ENCODE measurements around the gene EXOC3. TPM values are rescaled to one million over a fixed set of nuclear protein-coding genes. Genes with fewer than 3 reads are reported as not detected.

The EXOC3 gene
- total RNA-seq, 2 donors from 2014 or later, result 71.3 to 86.3 TPM

GRCh38 chr5:492314-492893, 49.4 kb downstream of the EXOC3 start:
- H3K4me1 Mint-ChIP-seq, result no peaks in the 10 kb centered on the region
- ATAC-seq, result no peak
- H3K4me3 Mint-ChIP-seq, result no peak overlapping the region
- H3K27me3 Mint-ChIP-seq, result no peaks in the 10 kb centered on the region
- no peak overlapping the region for H3K27ac Mint-ChIP-seq
- H3K36me3 Mint-ChIP-seq (ENCODE audit: low read depth), result no peaks in the 10 kb centered on the region
- no peak for DNase-seq
- H3K9me3 ChIP-seq (ENCODE audit: control insufficient read depth, low read length, poor library complexity, severe bottlenecking), result no peaks in the 10 kb centered on the region

DNA sequence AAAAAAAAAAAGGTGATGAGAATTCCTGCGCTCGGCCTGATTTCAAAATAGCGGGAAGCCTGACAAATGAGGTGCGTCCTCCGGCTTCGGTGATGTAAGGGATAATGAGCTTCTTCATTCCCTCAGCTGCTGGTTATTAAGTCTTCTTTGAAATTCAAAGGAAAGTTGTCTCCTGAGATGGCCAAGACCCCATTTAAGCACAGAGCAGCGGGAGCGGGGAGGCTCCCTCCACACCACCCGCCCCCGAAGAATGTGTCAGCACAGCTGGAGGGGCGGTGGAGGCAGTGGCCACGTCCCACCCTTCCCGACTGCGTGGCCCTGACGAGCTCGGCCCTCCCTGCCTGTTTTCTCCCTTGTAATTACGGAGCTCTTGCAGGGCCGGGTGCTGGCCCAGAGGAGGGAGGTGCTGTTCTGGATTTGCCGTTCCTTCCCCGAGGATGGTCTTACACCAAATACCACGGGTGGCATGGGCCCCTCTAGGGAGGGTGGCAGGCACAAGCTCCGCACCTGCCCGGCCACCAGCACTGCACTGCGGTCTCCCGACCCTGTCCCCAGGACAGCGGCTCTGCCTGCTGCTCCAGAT, 50.2 kb downstream of the EXOC3 start:
- Mint-ChIP-seq H3K27me3 (peaks cover 5% of the 10 kb centered on the region), H3K4me3 (no peak overlapping the region), H3K27ac (no peak overlapping the region), H3K4me1 (no peaks in the 10 kb centered on the region), H3K36me3 (ENCODE audit: low read depth) (no peaks in the 10 kb centered on the region)
- no peaks in the 10 kb centered on the region for H3K9me3 ChIP-seq (ENCODE audit: control insufficient read depth, low read length, poor library complexity, severe bottlenecking)
- DNase-seq (no peak), ATAC-seq (no peak)

DNA sequence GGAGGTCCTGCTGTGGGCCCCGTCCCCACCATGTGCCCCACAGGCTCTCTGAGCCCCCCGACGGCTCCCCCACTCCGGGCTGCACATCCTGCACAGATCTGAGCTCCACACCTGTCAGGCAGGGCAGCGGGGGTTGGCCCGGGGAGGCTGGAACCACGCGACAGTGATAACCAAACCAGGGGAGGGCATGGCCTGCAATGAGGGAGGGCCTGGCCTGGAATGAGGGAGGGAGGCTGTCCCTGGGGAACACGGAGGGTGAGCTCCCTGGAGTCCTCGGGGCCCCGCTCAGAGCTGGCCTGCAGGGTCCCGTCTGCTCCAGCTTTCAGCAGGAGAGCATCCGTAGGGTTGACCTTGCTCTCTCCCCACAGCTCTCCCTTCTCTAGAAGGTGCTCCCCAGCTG, 50.8 kb downstream of the EXOC3 start:
- peaks cover 10% of the 10 kb centered on the region for H3K27me3 Mint-ChIP-seq
- ATAC-seq, result no peak

DNA sequence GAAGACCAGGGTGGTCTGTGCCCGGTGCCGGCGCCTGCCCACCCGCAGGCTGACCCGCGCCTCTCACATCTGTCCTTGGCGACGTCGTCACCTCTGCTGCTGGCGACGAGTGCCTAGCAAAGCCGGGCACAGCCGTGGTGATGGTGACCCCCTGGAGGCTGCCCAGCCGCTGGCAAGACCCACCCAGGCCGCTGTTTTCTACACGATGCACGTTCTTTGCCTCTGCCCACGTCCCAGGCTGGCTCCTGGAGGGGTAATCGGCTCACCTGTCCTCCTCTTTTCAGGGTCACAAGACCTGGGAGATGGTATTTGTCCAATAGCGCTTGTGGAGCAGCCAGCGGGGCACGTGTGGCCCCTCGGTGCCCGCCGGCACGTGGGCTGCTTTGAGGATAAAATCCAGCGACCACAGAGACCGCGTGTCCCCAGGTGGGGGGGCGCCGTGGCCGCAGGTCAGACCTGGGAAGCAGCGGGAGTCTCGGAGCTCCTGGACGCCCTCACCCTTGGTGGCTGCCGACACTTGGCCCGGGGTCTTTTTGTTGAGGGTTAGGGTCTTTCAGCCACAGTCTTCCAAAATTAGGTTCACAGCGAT, 51.8 kb downstream of the EXOC3 start:
- DNase-seq, result no peak
- ATAC-seq, result no peak
- Mint-ChIP-seq H3K4me1 (no peaks in the 10 kb centered on the region), H3K27ac (no peak overlapping the region), H3K27me3 (peaks cover 19% of the 10 kb centered on the region), H3K4me3 (no peak overlapping the region), H3K36me3 (ENCODE audit: low read depth) (no peaks in the 10 kb centered on the region)
- H3K9me3 ChIP-seq (ENCODE audit: control insufficient read depth, low read length, poor library complexity, severe bottlenecking), result no peaks in the 10 kb centered on the region

More for the DNA sequence above, 50.8 kb downstream of the EXOC3 start:
- no peaks in the 10 kb centered on the region for H3K4me1 Mint-ChIP-seq
- DNase-seq, result no peak
- H3K9me3 ChIP-seq (ENCODE audit: control insufficient read depth, low read length, poor library complexity, severe bottlenecking), result no peaks in the 10 kb centered on the region
- no peak overlapping the region for H3K4me3 Mint-ChIP-seq
- H3K36me3 Mint-ChIP-seq (ENCODE audit: low read depth), result no peaks in the 10 kb centered on the region
- no peak overlapping the region for H3K27ac Mint-ChIP-seq

DNA sequence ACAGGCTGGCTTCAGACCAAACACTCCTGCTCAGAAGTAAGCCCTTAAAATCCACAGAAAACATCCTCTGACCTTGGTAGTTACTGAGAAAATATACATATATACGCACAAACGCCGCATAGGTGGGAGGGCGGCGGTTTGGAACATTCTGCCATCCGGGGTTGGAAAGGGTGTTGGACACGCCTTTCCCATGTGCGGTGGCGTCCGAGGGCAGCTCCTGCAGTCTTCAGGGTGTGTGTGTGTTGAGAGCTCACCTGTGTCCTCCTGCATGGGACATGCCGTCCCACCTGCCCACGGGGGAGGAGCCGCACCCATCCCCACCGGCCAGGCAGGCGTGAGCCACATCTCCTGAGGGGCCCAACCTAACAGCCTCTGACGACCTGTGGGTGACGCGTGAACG, 53.1 kb downstream of the EXOC3 start:
- Mint-ChIP-seq H3K4me3 (no peak overlapping the region), H3K27ac (no peak overlapping the region), H3K4me1 (no peaks in the 10 kb centered on the region), H3K36me3 (ENCODE audit: low read depth) (no peaks in the 10 kb centered on the region), H3K27me3 (peaks cover 28% of the 10 kb centered on the region)
- no peak for ATAC-seq
- H3K9me3 ChIP-seq (ENCODE audit: control insufficient read depth, low read length, poor library complexity, severe bottlenecking), result no peaks in the 10 kb centered on the region
- no peak for DNase-seq

DNA sequence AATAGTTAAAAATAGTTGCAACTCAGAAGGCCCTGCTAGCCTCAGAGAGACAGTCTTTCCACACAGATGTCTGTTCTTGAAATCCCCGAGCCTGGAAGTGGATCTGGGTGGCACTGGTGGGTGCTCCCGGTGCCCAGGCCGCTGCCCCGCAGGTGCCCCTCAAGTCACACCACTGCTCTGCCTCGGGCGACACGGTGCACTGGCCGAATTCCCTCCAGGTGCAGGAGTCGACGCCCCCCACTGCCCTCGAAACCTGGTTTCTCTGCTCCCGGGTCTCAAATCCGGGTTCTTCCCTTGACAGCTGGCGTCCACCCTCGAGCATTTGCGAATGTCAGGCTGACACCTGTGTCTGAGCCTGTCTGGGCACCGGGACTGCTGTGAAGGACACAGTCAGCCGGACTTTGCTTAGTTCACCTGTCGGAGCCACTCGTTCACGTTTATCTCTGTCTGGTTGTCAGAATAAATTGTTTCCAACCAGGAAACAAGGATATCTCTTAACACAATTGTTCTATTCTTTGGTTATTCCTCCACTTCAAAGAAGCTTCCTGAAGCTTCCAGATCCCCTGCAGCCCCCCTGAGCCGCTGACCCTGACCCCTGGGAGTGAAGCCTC, 54.2 kb downstream of the EXOC3 start:
- DNase-seq (no peak), ATAC-seq (no peak)
- no peak overlapping the region for H3K27ac Mint-ChIP-seq
- no peaks in the 10 kb centered on the region for H3K36me3 Mint-ChIP-seq (ENCODE audit: low read depth)
- peaks cover 34% of the 10 kb centered on the region for H3K27me3 Mint-ChIP-seq
- no peaks in the 10 kb centered on the region for H3K9me3 ChIP-seq (ENCODE audit: control insufficient read depth, low read length, poor library complexity, severe bottlenecking)
- no peaks in the 10 kb centered on the region for H3K4me1 Mint-ChIP-seq
- no peak overlapping the region for H3K4me3 Mint-ChIP-seq

- H3K9me3 ChIP-seq (ENCODE audit: control insufficient read depth, low read length, poor library complexity, severe bottlenecking), result no peaks in the 10 kb centered on the region
- H3K27ac Mint-ChIP-seq, result peak overlapping the region; percentile 69
- H3K4me1 Mint-ChIP-seq, result no peaks in the 10 kb centered on the region
- no peaks in the 10 kb centered on the region for H3K36me3 Mint-ChIP-seq (ENCODE audit: low read depth)
- DNase-seq (no peak), ATAC-seq (no peak)
- no peak overlapping the region for H3K4me3 Mint-ChIP-seq
- H3K27me3 Mint-ChIP-seq, result peaks cover 42% of the 10 kb centered on the region
Measured at GRCh38 chr5:497871-498509, 55.0 kb downstream of the EXOC3 start.

DNA sequence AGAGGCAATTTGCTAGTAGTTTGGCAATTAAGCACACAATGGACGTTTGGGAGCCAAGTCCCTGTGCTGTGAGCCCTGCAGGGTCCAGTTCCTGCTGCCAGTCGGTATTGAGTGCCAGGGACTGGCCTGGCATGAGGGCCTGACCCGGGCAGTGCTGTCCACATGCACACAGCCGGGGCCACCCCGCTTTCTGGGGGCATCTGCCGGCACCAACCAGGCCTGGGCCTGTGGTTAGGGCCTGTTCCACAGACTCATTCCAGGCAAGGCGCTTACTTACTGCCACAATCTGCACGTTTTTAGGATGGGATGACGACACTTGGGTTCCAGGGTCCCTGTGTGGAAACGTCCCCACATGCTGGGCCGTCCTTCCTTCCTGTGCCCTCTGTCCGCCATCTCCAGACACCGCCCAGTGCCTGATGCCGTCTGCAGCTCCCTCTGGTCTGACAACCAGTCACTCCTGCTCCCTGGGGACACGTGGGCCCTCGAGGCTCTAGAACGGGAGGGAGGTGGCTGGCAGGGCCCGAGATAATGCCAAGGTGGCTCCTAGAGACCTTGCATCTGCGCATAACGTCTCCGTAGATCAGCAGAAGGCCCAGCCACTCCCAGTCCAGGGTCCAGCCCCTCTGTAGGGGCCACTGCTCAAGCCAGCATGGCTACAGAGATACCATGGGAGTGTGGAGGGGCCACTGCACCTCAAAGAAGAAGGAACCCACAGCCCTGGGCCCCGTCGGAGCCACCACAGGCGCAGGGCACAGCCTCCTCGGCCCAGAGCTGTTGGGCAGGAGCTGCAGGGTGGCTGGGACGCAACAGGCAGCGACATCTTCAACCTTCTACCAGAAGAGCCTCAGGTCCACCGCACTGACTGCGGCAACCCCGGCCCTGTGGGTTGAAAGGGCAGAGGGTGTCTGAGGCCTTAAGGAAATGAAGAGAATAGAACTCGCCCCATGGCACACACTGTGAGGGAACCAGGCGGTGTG, 56.5 kb downstream of the EXOC3 start:
- H3K9me3 ChIP-seq (ENCODE audit: control insufficient read depth, low read length, poor library complexity, severe bottlenecking), result no peaks in the 10 kb centered on the region
- Mint-ChIP-seq H3K27ac (peak overlapping the region; percentile 69), H3K27me3 (peaks cover 53% of the 10 kb centered on the region), H3K4me3 (no peak overlapping the region), H3K4me1 (no peaks in the 10 kb centered on the region), H3K36me3 (ENCODE audit: low read depth) (no peaks in the 10 kb centered on the region)
- DNase-seq (no peak), ATAC-seq (no peak)

DNA sequence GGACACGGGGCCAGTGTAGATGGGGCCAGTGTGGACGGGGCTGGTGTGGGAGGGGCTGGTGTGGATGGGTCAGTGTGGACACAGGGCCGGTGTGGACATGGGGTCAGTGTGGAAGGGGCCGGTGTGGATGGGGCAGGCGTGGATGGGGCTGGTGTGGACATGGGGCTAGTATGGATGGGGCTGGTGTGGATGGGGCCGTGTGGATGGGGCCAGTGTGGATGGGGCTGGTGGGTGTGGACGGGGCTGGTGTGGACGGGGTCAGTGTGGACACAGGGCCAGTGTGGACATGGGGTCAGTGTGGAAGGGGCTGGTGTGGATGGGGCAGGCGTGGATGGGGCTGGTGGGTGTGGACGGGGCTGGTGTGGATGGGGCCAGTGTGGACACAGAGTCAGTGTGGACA, 57.5 kb downstream of the EXOC3 start:
- no peak overlapping the region for H3K27ac Mint-ChIP-seq
- no peak overlapping the region for H3K4me3 Mint-ChIP-seq
- no peaks in the 10 kb centered on the region for H3K4me1 Mint-ChIP-seq
- H3K27me3 Mint-ChIP-seq, result peaks cover 53% of the 10 kb centered on the region
- DNase-seq (no peak), ATAC-seq (no peak)
- no peaks in the 10 kb centered on the region for H3K36me3 Mint-ChIP-seq (ENCODE audit: low read depth)
- no peaks in the 10 kb centered on the region for H3K9me3 ChIP-seq (ENCODE audit: control insufficient read depth, low read length, poor library complexity, severe bottlenecking)

GRCh38 chr5:501105-501830, 58.3 kb downstream of the EXOC3 start:
- H3K4me1 Mint-ChIP-seq, result no peaks in the 10 kb centered on the region
- peaks cover 53% of the 10 kb centered on the region for H3K27me3 Mint-ChIP-seq
- peak overlapping the region; percentile 57 for H3K4me3 Mint-ChIP-seq
- H3K27ac Mint-ChIP-seq, result no peak overlapping the region
- H3K36me3 Mint-ChIP-seq (ENCODE audit: low read depth), result no peaks in the 10 kb centered on the region
- DNase-seq, result no peak
- no peak for ATAC-seq
- H3K9me3 ChIP-seq (ENCODE audit: control insufficient read depth, low read length, poor library complexity, severe bottlenecking), result no peaks in the 10 kb centered on the region

- no peaks in the 10 kb centered on the region for H3K36me3 Mint-ChIP-seq (ENCODE audit: low read depth)
- no peak overlapping the region for H3K4me3 Mint-ChIP-seq
- H3K9me3 ChIP-seq (ENCODE audit: control insufficient read depth, low read length, poor library complexity, severe bottlenecking), result no peaks in the 10 kb centered on the region
- H3K27ac Mint-ChIP-seq, result no peak overlapping the region
- no peak for DNase-seq
- no peaks in the 10 kb centered on the region for H3K4me1 Mint-ChIP-seq
- no peak for ATAC-seq
- peaks cover 53% of the 10 kb centered on the region for H3K27me3 Mint-ChIP-seq
Measured at GRCh38 chr5:501831-502184, 58.8 kb downstream of the EXOC3 start.

- H3K4me1 Mint-ChIP-seq, result no peaks in the 10 kb centered on the region
- H3K9me3 ChIP-seq (ENCODE audit: control insufficient read depth, low read length, poor library complexity, severe bottlenecking), result no peaks in the 10 kb centered on the region
- H3K27me3 Mint-ChIP-seq, result peaks cover 53% of the 10 kb centered on the region
- H3K27ac Mint-ChIP-seq, result no peak overlapping the region
- H3K36me3 Mint-ChIP-seq (ENCODE audit: low read depth), result no peaks in the 10 kb centered on the region
- ATAC-seq, result no peak
- DNase-seq, result no peak
- no peak overlapping the region for H3K4me3 Mint-ChIP-seq
Measured at GRCh38 chr5:502325-503079, 59.5 kb downstream of the EXOC3 start.

All from T-helper 17 cell (primary cell).